ENCODE results near the gene SEZ6L.

DNA sequence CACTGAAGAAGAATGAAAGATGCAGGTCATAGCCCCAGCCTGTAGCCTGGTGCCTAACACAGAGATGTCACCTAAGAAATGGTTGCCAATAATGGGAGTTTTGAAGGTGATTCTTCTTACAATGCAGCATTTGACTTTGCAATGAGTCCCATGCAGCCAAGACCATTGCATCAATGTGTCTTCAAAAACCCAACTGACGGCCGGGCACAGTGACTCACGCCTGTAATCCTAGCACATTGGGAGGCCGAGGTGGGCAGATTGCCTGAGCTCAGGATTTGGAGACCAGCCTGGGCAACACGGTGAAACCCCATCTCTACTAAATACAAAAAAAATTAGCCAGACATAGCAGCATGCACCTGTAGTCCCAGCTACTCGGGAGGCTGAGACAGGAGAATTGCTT lies 170.5 kb downstream of the SEZ6L start:
- TF ChIP-seq GATA2 (IDR thresholded peaks at IDR 0.05; ENCODE audit: low read depth, low read length) (no peak), GATA3 (IDR thresholded peaks at IDR 0.05; ENCODE audit: low read depth, low read length) (no peak)

Data from SH-SY5Y (cell line).